HepG2 (cell line): ENCODE measurements around the gene NR5A2. TPM values are rescaled to one million over a fixed set of nuclear protein-coding genes. Genes with fewer than 3 reads are reported as not detected.

Source experiments
- ATAC-seq: fragments of 200-7000 bp; cut with Tn5 transposase; 3 replicates; pipeline ENCODE4 v1.9.1; 2020; ENCODE audit warnings: mild to moderate bottlenecking, moderate library complexity
- BruUV-seq: library from RNA; stranded (reverse); fragments of 400-500 nt; replicated peaks from 2 replicates; lab custom pipeline; 2021; lab: Mats Ljungman, UMichigan
- CTCF ChIA-PET: fragments of 300-600 bp; formaldehyde crosslinking; extraction: SDS; loops from one replicate; lab custom pipeline; 2021; ENCODE audit warnings: low total read pairs, inconsistent platforms, low intra/inter-chr PET ratio; lab: Yijun Ruan, JAX
- POLR2A ChIA-PET: fragments of 350-600 bp; sonication (Branson Sonifier 250); formaldehyde crosslinking; loops from one replicate; lab custom pipeline; 2020; ENCODE audit warnings: antibody characterized with exemption, inconsistent platforms; lab: Yijun Ruan, JAX
- DNase-seq: peaks from one replicate; pipeline ENCODE4 v3.0.0-alpha.2; 2015; ENCODE audit warnings: low spot score
- FAIRE-seq: peaks from 3 replicates; lab custom pipeline; 2011; peaks lifted over from hg19 to GRCh38; lab: Jason Lieb, UNC
- H2AFZ ChIP-seq: one replicate; pipeline ENCODE4 v1.6.1; 2011; ENCODE audit warnings: low read length, inconsistent platforms
- H3K27ac ChIP-seq: fragments of 300-600 bp; 3 replicates; pipeline ENCODE4 v1.8.0; 2011; ENCODE audit warnings: mixed run types, mild to moderate bottlenecking, mixed read lengths, low read length, inconsistent platforms; ENCODE audit not compliant: insufficient read depth; ENCODE audit errors: extremely low read length
- H3K27me3 ChIP-seq, 2 experiments: fragments of 200-600 bp in 1 of 2; 2 replicates in 1 of 2; 3 replicates in 1 of 2; pipeline versions ENCODE4 v1.6.0 to v1.8.0; 2011; ENCODE audit warnings: low read length in 2 of 2, mild to moderate bottlenecking in 2 of 2, moderate library complexity in 2 of 2, inconsistent platforms in 1 of 2; ENCODE audit not compliant: insufficient read depth in 2 of 2, control insufficient read depth in 1 of 2
- H3K36me3 ChIP-seq, 2 experiments: fragments of 200-600 bp in 1 of 2; replicated peaks in 1 of 2; 2 replicates in 1 of 2; 3 replicates in 1 of 2; pipeline versions ENCODE4 v1.5.1 to v1.8.0; 2011; ENCODE audit warnings: low read length in 2 of 2, inconsistent platforms in 1 of 2; ENCODE audit not compliant: insufficient read depth in 2 of 2, control insufficient read depth in 1 of 2
- H3K4me1 ChIP-seq: 2 replicates; pipeline ENCODE4 v1.5.1; 2012; ENCODE audit warnings: low read length, inconsistent platforms; ENCODE audit not compliant: insufficient read depth
- H3K4me2 ChIP-seq: 2 replicates; pipeline ENCODE4 v1.6.0; 2011; ENCODE audit warnings: low read depth, low read length, inconsistent platforms
- H3K4me3 ChIP-seq, 3 experiments: fragments of 200-600 bp in 1 of 3; sonication (generic), shearing (Covaris generic) in 1 of 3; replicated peaks in 1 of 3; 2 replicates each; pipeline ENCODE4 v1.5.1; 2011 to 2016; ENCODE audit warnings: low read length in 3 of 3, inconsistent platforms in 2 of 3, low read depth in 2 of 3, mild to moderate bottlenecking in 2 of 3, control low read depth in 1 of 3, mixed read lengths in 1 of 3; ENCODE audit not compliant: insufficient read depth in 1 of 3
- H3K79me2 ChIP-seq: one replicate; pipeline ENCODE4 v1.6.1; 2011; ENCODE audit warnings: low read length, inconsistent platforms; ENCODE audit not compliant: insufficient read depth
- H3K9ac ChIP-seq: 2 replicates; pipeline ENCODE4 v1.6.0; 2011; ENCODE audit warnings: mild to moderate bottlenecking, low read depth, low read length, inconsistent platforms; ENCODE audit not compliant: insufficient read depth
- H3K9me3 ChIP-seq: 2 replicates; pipeline ENCODE4 v1.5.1; 2012; ENCODE audit warnings: mild to moderate bottlenecking, low read length
- H4K20me1 ChIP-seq: 2 replicates; pipeline ENCODE4 v1.6.0; 2011; ENCODE audit warnings: inconsistent platforms, mild to moderate bottlenecking, low read length, moderate library complexity; ENCODE audit not compliant: insufficient read depth
- E2F1 ChIP-seq: sonication (generic); formaldehyde crosslinking; IDR thresholded peaks from 2 replicates; pipeline ENCODE4 v1.5.0; 2020; ENCODE audit warnings: missing genetic modification reagents
- FOXA1 ChIP-seq, 2 experiments: fragments of 450-650 bp in 1 of 2; sonication (generic) in 1 of 2; formaldehyde crosslinking in 1 of 2; IDR thresholded peaks; 2 replicates each; pipeline versions ENCODE4 v1.4.0 to v1.6.1; 2016 to 2020; ENCODE audit warnings: missing genetic modification reagents in 1 of 2
- MTA1 ChIP-seq: sonication (generic); formaldehyde crosslinking; IDR thresholded peaks from 2 replicates; pipeline ENCODE4 v1.4.0; 2020; ENCODE audit warnings: missing genetic modification reagents, mild to moderate bottlenecking, borderline replicate concordance
- NFIC ChIP-seq: IDR thresholded peaks from 2 replicates; pipeline ENCODE4 v1.6.1; 2012; ENCODE audit warnings: mild to moderate bottlenecking, low read length, inconsistent platforms
- RELA ChIP-seq: sonication (generic); formaldehyde crosslinking; IDR thresholded peaks from 2 replicates; pipeline ENCODE4 v1.4.0; 2020; ENCODE audit warnings: missing genetic modification reagents
- SAP130 ChIP-seq: IDR thresholded peaks from 2 replicates; pipeline ENCODE4 v1.6.1; 2016; ENCODE audit warnings: low read depth
- SETDB1 ChIP-seq: sonication (generic); formaldehyde crosslinking; IDR thresholded peaks from 2 replicates; pipeline ENCODE4 v1.5.1; 2020; ENCODE audit warnings: missing genetic modification reagents, mild to moderate bottlenecking, borderline replicate concordance
- SIX4 ChIP-seq: sonication (generic); formaldehyde crosslinking; IDR thresholded peaks from 2 replicates; pipeline ENCODE4 v1.4.0; 2020; ENCODE audit warnings: missing genetic modification reagents
- SMAD9 ChIP-seq: sonication (generic); formaldehyde crosslinking; IDR thresholded peaks from 2 replicates; pipeline ENCODE4 v1.5.1; 2020; ENCODE audit warnings: mild to moderate bottlenecking, missing genetic modification reagents
- ZFP82 ChIP-seq: sonication (generic); formaldehyde crosslinking; IDR thresholded peaks from 2 replicates; pipeline ENCODE4 v1.5.1; 2020; ENCODE audit warnings: mild to moderate bottlenecking, missing genetic modification reagents, borderline replicate concordance
- ZNF276 ChIP-seq: sonication (generic); formaldehyde crosslinking; IDR thresholded peaks from 2 replicates; pipeline ENCODE4 v1.4.0; 2020; ENCODE audit warnings: mild to moderate bottlenecking, low read depth, missing genetic modification reagents
- ZNF567 ChIP-seq: sonication (generic); formaldehyde crosslinking; IDR thresholded peaks from 2 replicates; pipeline ENCODE4 v1.8.1; 2023; ENCODE audit warnings: mild to moderate bottlenecking, missing genetic modification reagents, borderline replicate concordance
- ZNF670 ChIP-seq: sonication (generic); formaldehyde crosslinking; IDR thresholded peaks from 2 replicates; pipeline ENCODE4 v1.8.0; 2022; ENCODE audit warnings: mild to moderate bottlenecking, missing genetic modification reagents, borderline replicate concordance
- WGBS: methylation state at CpG from one replicate; pipeline ENCODE4 v1.1.6; 2017; ENCODE audit warnings: low lambda C conversion rate; 5-methylcytosine and 5-hydroxymethylcytosine counted together
- in situ Hi-C: cut with HindIII; loops from 2 replicates; pipeline ENCODE4 v1.10.0; 2017; ENCODE audit warnings: low pct_unique_long_range_greater_than_20kb; ENCODE audit not compliant: extremely low pct_ligation_motif_present
- intact Hi-C: fragments of 100-400 bp; cut with micrococcal nuclease; formaldehyde crosslinking; loops from one replicate; pipeline ENCODE4 v1.10.0; 2022; ENCODE audit not compliant: unreplicated experiment
- polyA plus RNA-seq, 8 experiments: library from polyadenylated mRNA; depleted of rRNA in 3 of 8; stranded (reverse) in 7 of 8; unstranded in 1 of 8; fragments of >200 nt; fragmentation: Illumina TruSeq in 4 of 8; extraction: Trizol in 4 of 8; gene quantifications; 2 replicates each; pipeline versions ENCODE4 v1.2.1 to v1.2.3, GENCODE V29; 2011 to 2016; ENCODE audit warnings: low read depth in 4 of 8, missing spikeins in 1 of 8, mixed read lengths in 1 of 8; ENCODE audit not compliant: insufficient read depth in 1 of 8
- total RNA-seq, 5 experiments: library from RNA; depleted of rRNA; stranded (reverse); fragments of >200 nt; fragmentation: Illumina TruSeq; extraction: Trizol; gene quantifications; 2 replicates each; pipeline ENCODE4 v1.2.3, GENCODE V29; 2016; ENCODE audit warnings: low read depth in 1 of 5

Gene NR5A2
- total and polyA plus RNA-seq, 2 of the 13 experiments (the other 11 are each of a cell fraction or from before 2014, with no cell fraction given), result 0.24 to 2.8 TPM

GRCh38 chr1:200191993-200192392 lies 164.5 kb downstream of the NR5A2 start (continued):
- TF ChIP-seq SAP130 (no peak), SIX4 (CRISPR knock-in tag) (no peak), ZNF276 (CRISPR knock-in tag) (no peak)

GRCh38 chr1:200194477-200194876 lies 167.0 kb downstream of the NR5A2 start:
- ChIA-PET POLR2A (no interaction called here), CTCF (no interaction called here)
- no peak for FAIRE-seq
- H3K27me3 ChIP-seq, result 0 out of 5 replicates have a peak, but pooled peaks cover 0 to 4% of the 10 kb centered on the region in 2 experiments
- in situ Hi-C loops (no loop called here), intact Hi-C loops (no loop called here)
- no peaks in the 10 kb centered on the region for H3K79me2 ChIP-seq
- no peak overlapping the region for H3K4me3 ChIP-seq
- WGBS, result 54% methylated on average over 8 of the region's 8 CpGs
- no peak overlapping the region for H3K4me2 ChIP-seq
- DNase-seq, result no peak
- H3K9ac ChIP-seq, result no peak overlapping the region
- no peak for TF ChIP-seq ZNF567 (CRISPR knock-in tag)
- no peak for TF ChIP-seq RELA (CRISPR knock-in tag)
- no peak for TF ChIP-seq E2F1 (CRISPR knock-in tag)
- TF ChIP-seq FOXA1 (IDR thresholded peaks at IDR 0.05), result no peak
- no peak for TF ChIP-seq FOXA1 (CRISPR knock-in tag; IDR thresholded peaks at IDR 0.05)
- no peak for TF ChIP-seq ZFP82 (CRISPR knock-in tag)
- TF ChIP-seq ZNF670, result no peak
- no peak for TF ChIP-seq SETDB1
- TF ChIP-seq SMAD9 (CRISPR knock-in tag), result no peak
- TF ChIP-seq NFIC, result no peak
- TF ChIP-seq MTA1 (CRISPR knock-in tag), result no peak
- H3K36me3 ChIP-seq, result no peaks in the 10 kb centered on the region
- no peaks in the 10 kb centered on the region for H3K9me3 ChIP-seq
- no TSS peak for BruUV-seq
- no peak for ATAC-seq
- no peaks in the 10 kb centered on the region; the same call in 1 of the 2 replicates for H4K20me1 ChIP-seq
- H3K4me1 ChIP-seq, result no peaks in the 10 kb centered on the region
- H2AFZ ChIP-seq, result no peak overlapping the region
- H3K27ac ChIP-seq, result no peak overlapping the region
